Fibroblast of lung (primary cell): Measurements from ENCODE around the gene KRR1.

Experiments used
- CTCF ChIP-seq, 2 donors: IDR thresholded peaks in 1 of 2; conservative IDR thresholded peaks in 1 of 2; 1 replicate in 1 of 2; 2 replicates in 1 of 2; pipeline ENCODE4 v1.5.1; 2011 to 2012; ENCODE audit warnings: low read length in 2 of 2, control low read depth in 1 of 2, inconsistent platforms in 1 of 2, low read depth in 1 of 2, mild to moderate bottlenecking in 1 of 2
- EZH2 ChIP-seq: IDR thresholded peaks from 2 replicates; pipeline ENCODE4 v1.5.1; 2012; ENCODE audit warnings: low read length, control low read depth, mild to moderate bottlenecking; ENCODE audit errors: missing control alignments

- TF ChIP-seq CTCF (conservative IDR thresholded peaks at IDR 0.05 in 1 of 2, IDR thresholded peaks at IDR 0.05 in 1 of 2; ENCODE audit: low read depth in 1 of 2, low read length in 2 of 2) (peak; percentile 41 to 72), EZH2 (no peak)
Observed at GRCh38 chr12:75505706-75506312, 5.6 kb downstream of the KRR1 start.
